Peyer's patch (tissue), 4 donors: ENCODE measurements around the gene PPP3R1. TPM values are rescaled to one million over a fixed set of nuclear protein-coding genes. Genes with fewer than 3 reads are reported as not detected.

Experiments
- DNase-seq, 3 donors: peaks; one replicate each; pipeline ENCODE4 v3.0.0-alpha.2; 2017 to 2019
- H3K27ac ChIP-seq, 4 donors: fragments of 200-600 bp; sonication (generic); one replicate each; pipeline ENCODE4 v1.5.1; 2016 to 2019
- H3K27me3 ChIP-seq, 2 donors: fragments of 200-600 bp; sonication (generic); one replicate each; pipeline ENCODE4 v1.5.1; 2019
- H3K36me3 ChIP-seq, 3 donors: fragments of 200-600 bp; sonication (generic); one replicate each; pipeline ENCODE4 v1.5.1; 2016 to 2019
- H3K4me1 ChIP-seq, 4 donors: fragments of 200-600 bp; sonication (generic); one replicate each; pipeline ENCODE4 v1.5.1; 2016 to 2019
- H3K4me3 ChIP-seq, 4 donors: fragments of 200-600 bp; sonication (generic); 1 replicate in 3 of 4; 2 replicates in 1 of 4; pipeline ENCODE4 v1.5.1; 2016 to 2019; ENCODE audit warnings: mild to moderate bottlenecking in 1 of 4
- H3K9me3 ChIP-seq, 4 donors: fragments of 200-600 bp; sonication (generic); one replicate each; pipeline ENCODE4 v1.5.1; 2016 to 2019; ENCODE audit warnings: mild to moderate bottlenecking in 1 of 4
- POLR2A ChIP-seq, 2 donors: fragments of 450-650 bp; IDR thresholded peaks; one replicate each; pipeline ENCODE4 v1.5.1; 2017; ENCODE audit warnings: antibody characterized with exemption in 2 of 2, mild to moderate bottlenecking in 2 of 2, moderate library complexity in 2 of 2
- total RNA-seq, 4 donors: library from RNA; depleted of rRNA; stranded (reverse); fragments of >200 nt; gene quantifications; one replicate each; pipeline ENCODE4 v1.1.0, GENCODE V29; 2016
- TF ChIP-seq, protein P1 (sequence below), 6 experiments: fragments of 450-650 bp in 4 of 6; fragments of 200-600 bp in 2 of 6; sonication (generic) in 1 of 6; IDR thresholded peaks; one replicate each; pipeline ENCODE4 v1.5.1; 2017 to 2019; ENCODE audit warnings: antibody characterized with exemption in 6 of 6, mild to moderate bottlenecking in 3 of 6, moderate library complexity in 1 of 6

Gene PPP3R1, protein sequence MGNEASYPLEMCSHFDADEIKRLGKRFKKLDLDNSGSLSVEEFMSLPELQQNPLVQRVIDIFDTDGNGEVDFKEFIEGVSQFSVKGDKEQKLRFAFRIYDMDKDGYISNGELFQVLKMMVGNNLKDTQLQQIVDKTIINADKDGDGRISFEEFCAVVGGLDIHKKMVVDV
- 10 to 100 TPM; 18.5 to 33.8 (median 25.4) TPM for total RNA-seq

- Histone ChIP-seq H3K9me3 (no peaks in the 10 kb centered on the region), H3K36me3 (no peaks in the 10 kb centered on the region), H3K27ac (peak within 1 kb of the TSS; percentile 93 to 100 (median 96)), H3K4me3 (peak within 1 kb of the TSS; percentile 67 to 94 (median 82)), H3K27me3 (no peaks in the 10 kb centered on the region), H3K4me1 (peaks cover 0 to 37% (median 5%) of the 10 kb centered on the region in 4 donors)
- peak; percentile 94 to 98 (median 98) for DNase-seq
- TF ChIP-seq, protein P1, sequence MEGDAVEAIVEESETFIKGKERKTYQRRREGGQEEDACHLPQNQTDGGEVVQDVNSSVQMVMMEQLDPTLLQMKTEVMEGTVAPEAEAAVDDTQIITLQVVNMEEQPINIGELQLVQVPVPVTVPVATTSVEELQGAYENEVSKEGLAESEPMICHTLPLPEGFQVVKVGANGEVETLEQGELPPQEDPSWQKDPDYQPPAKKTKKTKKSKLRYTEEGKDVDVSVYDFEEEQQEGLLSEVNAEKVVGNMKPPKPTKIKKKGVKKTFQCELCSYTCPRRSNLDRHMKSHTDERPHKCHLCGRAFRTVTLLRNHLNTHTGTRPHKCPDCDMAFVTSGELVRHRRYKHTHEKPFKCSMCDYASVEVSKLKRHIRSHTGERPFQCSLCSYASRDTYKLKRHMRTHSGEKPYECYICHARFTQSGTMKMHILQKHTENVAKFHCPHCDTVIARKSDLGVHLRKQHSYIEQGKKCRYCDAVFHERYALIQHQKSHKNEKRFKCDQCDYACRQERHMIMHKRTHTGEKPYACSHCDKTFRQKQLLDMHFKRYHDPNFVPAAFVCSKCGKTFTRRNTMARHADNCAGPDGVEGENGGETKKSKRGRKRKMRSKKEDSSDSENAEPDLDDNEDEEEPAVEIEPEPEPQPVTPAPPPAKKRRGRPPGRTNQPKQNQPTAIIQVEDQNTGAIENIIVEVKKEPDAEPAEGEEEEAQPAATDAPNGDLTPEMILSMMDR (IDR thresholded peaks at IDR 0.05) = no peak
- peak; percentile 81 to 91 for TF ChIP-seq POLR2A (IDR thresholded peaks at IDR 0.05)
Observed at GRCh38 chr2:68252400-68253218, at the start of gene PPP3R1. TSS of gene PPP3R1 (minus strand) at chr2:68252532. CDS start at chr2:68252127, 405 bp downstream.

GRCh38 chr2:68295516-68295915, 43.2 kb upstream of the PPP3R1 start:
- Histone ChIP-seq H3K27me3 (no peaks in the 10 kb centered on the region), H3K9me3 (no peaks in the 10 kb centered on the region), H3K27ac (no peak overlapping the region), H3K4me3 (no peak overlapping the region), H3K4me1 (no peaks in the 10 kb centered on the region), H3K36me3 (no peaks in the 10 kb centered on the region)
- DNase-seq = no peak
- TF ChIP-seq, protein P1 (IDR thresholded peaks at IDR 0.05) = no peak
- TF ChIP-seq POLR2A (IDR thresholded peaks at IDR 0.05) = no peak

- DNase-seq = no peak
- Histone ChIP-seq H3K4me1 (no peaks in the 10 kb centered on the region), H3K27ac (no peak overlapping the region), H3K27me3 (no peaks in the 10 kb centered on the region), H3K9me3 (no peaks in the 10 kb centered on the region), H3K4me3 (no peak overlapping the region), H3K36me3 (no peaks in the 10 kb centered on the region)
- TF ChIP-seq, protein P1 (IDR thresholded peaks at IDR 0.05) = no peak
- TF ChIP-seq POLR2A (IDR thresholded peaks at IDR 0.05) = no peak
Observed at GRCh38 chr2:68294913-68295312, 42.6 kb upstream of the PPP3R1 start.

GRCh38 chr2:68294187-68294586, 41.9 kb upstream of the PPP3R1 start:
- H3K27ac ChIP-seq = no peak overlapping the region
- DNase-seq = no peak
- TF ChIP-seq, protein P1 (IDR thresholded peaks at IDR 0.05) = peak in 1 of 6 experiments; percentile 8
- TF ChIP-seq POLR2A (IDR thresholded peaks at IDR 0.05) = no peak
- no peaks in the 10 kb centered on the region for H3K36me3 ChIP-seq
- H3K4me3 ChIP-seq = no peak overlapping the region
- no peaks in the 10 kb centered on the region for H3K9me3 ChIP-seq
- no peaks in the 10 kb centered on the region for H3K4me1 ChIP-seq
- no peaks in the 10 kb centered on the region for H3K27me3 ChIP-seq

- no peak for TF ChIP-seq POLR2A (IDR thresholded peaks at IDR 0.05)
- TF ChIP-seq, protein P1 (IDR thresholded peaks at IDR 0.05) = no peak
- H3K4me1 ChIP-seq = no peaks in the 10 kb centered on the region
- no peaks in the 10 kb centered on the region for H3K36me3 ChIP-seq
- H3K4me3 ChIP-seq = no peak overlapping the region
- DNase-seq = no peak
- no peaks in the 10 kb centered on the region for H3K27me3 ChIP-seq
- no peaks in the 10 kb centered on the region for H3K9me3 ChIP-seq
- H3K27ac ChIP-seq = no peak overlapping the region
Observed at GRCh38 chr2:68293755-68294154, 41.4 kb upstream of the PPP3R1 start.
